Stimulated activated effector memory CD8-positive, alpha-beta T cell treated with anti-CD3 and anti-CD28 coated beads, Interleukin-12 subunit alpha, Interleukin-12 subunit beta, amount 100 ng/mL, for 72 hours (primary cell): ENCODE measurements around the gene CCDC175.

Experiments
- ATAC-seq: fragments of 150-1000 bp; cut with Tn5 transposase; 2 replicates; pipeline ENCODE4 v1.10.0; 2021
- DNase-seq, 2 donors: peaks; one replicate each; pipeline ENCODE4 v3.0.0; 2021 to 2022; ENCODE audit warnings: low spot score in 2 of 2
- H3K27ac Mint-ChIP-seq: one replicate; pipeline ENCODE4 v1.8.0; 2022; ENCODE audit warnings: mild to moderate bottlenecking, mixed read lengths
- H3K36me3 Mint-ChIP-seq: one replicate; pipeline ENCODE4 v1.8.0; 2022; ENCODE audit warnings: mild to moderate bottlenecking, mixed read lengths
- H3K4me1 Mint-ChIP-seq: one replicate; pipeline ENCODE4 v1.8.0; 2022; ENCODE audit warnings: mixed read lengths
- H3K4me3 Mint-ChIP-seq: one replicate; pipeline ENCODE4 v1.8.0; 2022; ENCODE audit warnings: mild to moderate bottlenecking, mixed read lengths
- H3K9me3 Mint-ChIP-seq: one replicate; pipeline ENCODE4 v1.8.0; 2022; ENCODE audit warnings: mixed read lengths

Gene CCDC175

DNA sequence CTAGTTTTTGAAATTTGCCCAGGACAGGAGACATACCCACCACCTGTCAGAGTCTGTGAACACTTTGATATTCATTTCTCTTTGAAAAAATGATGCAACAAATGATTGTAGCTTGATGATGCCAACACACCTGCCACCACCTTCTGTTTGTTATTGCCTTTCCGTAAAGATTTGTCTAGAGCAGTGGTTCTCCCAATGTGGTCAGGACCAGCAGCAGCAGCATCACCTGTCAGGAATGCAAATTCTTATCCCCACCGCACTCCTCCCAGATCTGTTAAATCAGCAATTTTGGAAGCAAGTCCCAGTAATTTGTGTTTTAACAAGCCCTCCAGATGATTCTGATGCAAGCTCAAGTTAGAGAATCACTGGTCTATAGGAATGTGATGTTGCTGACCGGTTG is 9.9 kb downstream of the CCDC175 start:
- H3K4me3 Mint-ChIP-seq = no peak overlapping the region
- H3K9me3 Mint-ChIP-seq = no peaks in the 10 kb centered on the region
- H3K36me3 Mint-ChIP-seq = no peaks in the 10 kb centered on the region
- ATAC-seq = no peak
- no peak overlapping the region for H3K27ac Mint-ChIP-seq
- no peak for DNase-seq
- H3K4me1 Mint-ChIP-seq = no peaks in the 10 kb centered on the region

DNA sequence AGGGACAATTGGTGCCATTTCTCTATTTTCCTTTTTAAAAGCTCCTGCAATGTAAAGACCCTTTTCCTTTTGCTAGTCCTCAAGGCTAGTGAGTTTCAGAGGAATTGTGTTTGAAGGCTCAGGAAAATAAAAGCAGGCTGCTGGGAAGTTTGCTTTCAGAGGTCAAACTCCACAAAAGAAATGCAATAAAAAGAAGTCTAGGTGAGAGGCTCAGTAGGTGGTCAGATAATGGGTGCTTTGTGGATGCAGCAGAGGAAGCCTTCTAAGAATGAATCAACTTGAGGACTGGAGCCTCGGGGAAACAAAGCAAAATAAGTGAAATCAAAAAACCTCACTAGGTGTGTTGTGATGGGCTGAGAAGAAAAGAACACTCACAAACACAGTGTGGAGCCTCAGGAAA is 10.3 kb downstream of the CCDC175 start:
- Mint-ChIP-seq H3K9me3 (no peaks in the 10 kb centered on the region), H3K4me3 (no peak overlapping the region), H3K36me3 (no peaks in the 10 kb centered on the region), H3K27ac (no peak overlapping the region), H3K4me1 (no peaks in the 10 kb centered on the region)
- no peak for ATAC-seq
- DNase-seq = no peak

DNA sequence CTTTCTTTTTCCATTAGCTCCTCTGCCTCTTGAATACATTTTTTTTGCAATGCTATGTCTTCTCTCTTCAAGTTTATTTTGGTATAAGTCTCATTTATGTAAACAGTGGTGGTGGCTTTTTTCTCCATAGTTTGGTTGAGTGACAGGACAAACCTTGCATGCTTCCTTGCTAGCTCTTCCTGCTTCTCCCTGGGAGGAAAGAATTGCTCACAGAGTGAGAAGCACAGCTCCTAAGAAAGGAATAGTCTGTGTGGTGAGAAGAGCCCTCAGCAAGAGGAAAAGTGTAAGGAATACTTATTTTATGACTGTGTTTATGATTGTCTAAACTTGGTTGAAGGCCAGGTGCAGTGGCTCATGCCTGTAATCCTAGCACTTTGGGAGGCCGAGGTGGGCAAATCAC is 11.5 kb downstream of the CCDC175 start:
- H3K27ac Mint-ChIP-seq = no peak overlapping the region
- DNase-seq (no peak), ATAC-seq (no peak)
- no peaks in the 10 kb centered on the region for H3K36me3 Mint-ChIP-seq
- H3K4me3 Mint-ChIP-seq = no peak overlapping the region
- H3K9me3 Mint-ChIP-seq = no peaks in the 10 kb centered on the region
- no peaks in the 10 kb centered on the region for H3K4me1 Mint-ChIP-seq

DNA sequence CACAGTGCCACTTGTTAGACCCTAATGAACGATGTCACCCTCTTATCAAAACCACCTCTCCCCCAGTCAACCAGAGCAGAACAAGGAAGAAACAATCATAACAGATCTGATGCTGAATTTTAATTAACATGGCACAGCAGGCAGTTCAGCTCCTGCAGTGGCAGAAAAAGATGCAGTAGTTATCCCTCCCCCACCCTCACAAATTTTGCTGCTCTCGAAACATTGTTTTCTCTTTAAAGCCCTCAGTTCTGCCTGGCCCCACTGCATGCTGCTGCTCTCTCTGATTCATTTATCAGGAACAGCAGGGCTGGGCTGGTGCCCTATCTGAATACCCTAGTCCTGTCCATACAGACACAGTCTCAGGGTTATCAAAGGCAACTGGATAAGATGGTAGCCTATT is 12.2 kb downstream of the CCDC175 start:
- Mint-ChIP-seq H3K4me1 (no peaks in the 10 kb centered on the region), H3K27ac (no peak overlapping the region), H3K36me3 (no peaks in the 10 kb centered on the region), H3K9me3 (no peaks in the 10 kb centered on the region), H3K4me3 (no peak overlapping the region)
- DNase-seq (no peak), ATAC-seq (no peak)

DNA sequence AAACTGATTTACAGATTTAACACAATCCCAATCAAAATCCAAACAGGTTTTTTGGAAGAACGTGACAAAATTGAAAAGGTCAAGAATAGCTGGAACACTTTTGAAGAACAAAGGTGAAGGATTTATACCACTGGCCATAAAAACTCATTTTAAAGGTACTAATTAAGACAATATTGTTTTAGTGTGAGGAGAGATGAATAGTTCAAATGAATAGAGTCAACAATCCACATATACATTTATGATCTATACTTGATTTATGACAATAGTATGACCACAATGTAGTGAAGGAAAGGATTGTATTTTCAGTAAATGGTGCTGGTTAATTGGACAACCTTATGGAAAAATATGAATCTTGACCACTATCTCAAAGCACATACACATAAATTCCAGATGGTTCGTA is 29.3 kb downstream of the CCDC175 start:
- H3K4me3 Mint-ChIP-seq = no peak overlapping the region
- ATAC-seq = no peak
- no peaks in the 10 kb centered on the region for H3K9me3 Mint-ChIP-seq
- DNase-seq = no peak
- no peaks in the 10 kb centered on the region for H3K4me1 Mint-ChIP-seq
- H3K36me3 Mint-ChIP-seq = no peaks in the 10 kb centered on the region
- H3K27ac Mint-ChIP-seq = no peak overlapping the region

DNA sequence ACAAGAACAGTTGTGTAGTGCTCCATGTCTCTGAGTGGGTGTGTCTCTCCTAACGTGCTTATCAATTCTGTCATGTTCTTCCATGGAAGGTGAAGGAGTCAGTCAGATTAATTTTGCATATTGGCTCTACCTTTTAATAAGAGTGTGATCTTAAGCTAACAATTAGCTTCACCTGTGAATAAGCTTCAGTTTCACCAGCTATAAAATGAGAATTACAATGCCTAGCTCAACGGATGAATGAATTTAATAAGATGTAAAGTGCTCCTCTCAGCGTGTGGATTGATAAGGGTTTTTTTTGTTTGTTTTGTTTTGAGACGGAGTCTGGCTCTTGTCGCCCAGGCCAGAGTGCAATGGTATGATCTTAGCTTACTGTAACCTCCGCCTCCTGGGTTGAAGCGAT is 32.7 kb downstream of the CCDC175 start:
- H3K27ac Mint-ChIP-seq = no peak overlapping the region
- no peak for ATAC-seq
- no peaks in the 10 kb centered on the region for H3K9me3 Mint-ChIP-seq
- no peak for DNase-seq
- H3K4me3 Mint-ChIP-seq = no peak overlapping the region
- H3K4me1 Mint-ChIP-seq = no peaks in the 10 kb centered on the region
- no peaks in the 10 kb centered on the region for H3K36me3 Mint-ChIP-seq

DNA sequence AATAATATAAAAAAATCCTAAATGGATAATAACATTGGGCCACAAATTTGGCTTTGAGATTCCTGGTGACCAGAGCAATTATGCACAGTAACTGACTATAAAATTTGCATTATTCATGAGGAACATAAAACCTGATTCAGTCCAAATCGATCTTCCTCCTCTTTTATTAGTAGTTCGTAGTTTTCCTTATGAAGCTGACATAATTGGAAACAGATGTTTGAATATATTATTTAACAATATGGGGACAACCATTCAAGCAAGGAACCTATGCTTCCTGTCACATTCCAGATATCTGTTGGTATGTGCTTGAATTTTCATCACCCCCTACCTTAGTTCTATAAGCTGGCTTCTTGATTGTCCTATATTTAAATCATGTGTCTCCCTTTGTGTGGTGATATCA is 34.9 kb downstream of the CCDC175 start:
- no peak for ATAC-seq
- H3K27ac Mint-ChIP-seq = no peak overlapping the region
- no peaks in the 10 kb centered on the region for H3K4me1 Mint-ChIP-seq
- DNase-seq = no peak
- H3K9me3 Mint-ChIP-seq = no peaks in the 10 kb centered on the region
- H3K4me3 Mint-ChIP-seq = no peak overlapping the region
- H3K36me3 Mint-ChIP-seq = no peaks in the 10 kb centered on the region

DNA sequence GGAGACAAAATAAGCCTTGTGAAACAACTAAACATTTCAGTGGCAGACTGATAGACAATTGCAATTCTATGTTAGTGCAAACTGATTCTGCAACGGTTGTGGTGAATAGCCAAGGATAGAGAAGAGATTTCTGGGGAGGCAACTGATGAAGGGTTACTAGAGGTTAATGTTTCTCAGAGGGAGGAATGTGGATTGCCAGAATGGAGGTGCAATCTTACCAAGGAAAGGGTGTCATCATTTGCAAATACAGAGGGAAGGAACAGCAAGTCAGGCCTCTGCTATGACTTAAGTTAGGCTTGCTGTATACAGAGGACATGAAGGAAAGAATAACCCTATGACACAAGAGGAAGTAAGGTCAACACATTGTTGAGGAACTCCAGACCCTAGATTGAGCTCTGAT is 35.8 kb downstream of the CCDC175 start:
- H3K4me3 Mint-ChIP-seq = no peak overlapping the region
- DNase-seq (no peak), ATAC-seq (no peak)
- H3K27ac Mint-ChIP-seq = no peak overlapping the region
- no peaks in the 10 kb centered on the region for H3K4me1 Mint-ChIP-seq
- no peaks in the 10 kb centered on the region for H3K36me3 Mint-ChIP-seq
- no peaks in the 10 kb centered on the region for H3K9me3 Mint-ChIP-seq

DNA sequence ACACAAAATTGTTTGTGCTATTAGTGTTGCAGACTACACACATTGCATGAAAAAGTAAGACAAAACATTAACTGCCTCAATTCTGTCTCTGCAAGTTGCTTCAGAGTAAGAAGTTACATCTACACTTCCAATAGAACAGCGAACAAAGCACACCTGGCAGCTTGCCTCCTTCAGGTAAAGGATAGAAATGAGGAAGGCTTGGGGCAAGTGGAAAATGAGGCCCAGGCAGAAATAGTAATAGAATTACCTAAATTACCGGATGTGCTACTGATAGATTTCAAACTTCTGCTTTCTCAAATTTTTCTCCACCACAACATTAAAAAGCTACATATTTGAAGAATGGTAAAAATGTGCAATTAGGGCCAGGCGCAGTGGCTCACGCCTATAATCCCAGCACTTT is 37.7 kb downstream of the CCDC175 start:
- Mint-ChIP-seq H3K36me3 (no peaks in the 10 kb centered on the region), H3K27ac (no peak overlapping the region), H3K4me1 (no peaks in the 10 kb centered on the region), H3K9me3 (no peaks in the 10 kb centered on the region), H3K4me3 (no peak overlapping the region)
- DNase-seq (no peak), ATAC-seq (no peak)

DNA sequence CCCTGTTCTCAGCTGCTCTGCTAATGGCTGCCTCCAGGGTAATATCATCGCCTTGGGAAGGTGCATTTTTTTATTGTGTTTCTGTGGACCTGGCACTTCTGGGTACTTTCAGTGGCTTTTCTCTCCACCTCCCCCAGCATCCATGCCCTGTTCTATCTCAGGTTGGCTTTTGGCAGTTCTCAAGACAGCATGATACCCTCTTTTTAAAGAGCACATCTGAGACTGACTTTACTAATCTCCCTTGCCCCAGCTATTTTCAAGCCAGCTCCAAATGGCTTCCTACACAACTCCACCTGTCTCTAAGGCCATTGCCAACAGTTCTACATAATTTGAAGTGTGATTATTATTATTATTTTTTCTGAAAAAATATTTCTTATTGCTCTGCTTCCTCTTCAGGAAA is 39.1 kb downstream of the CCDC175 start:
- no peak overlapping the region for H3K27ac Mint-ChIP-seq
- no peaks in the 10 kb centered on the region for H3K36me3 Mint-ChIP-seq
- no peak overlapping the region for H3K4me3 Mint-ChIP-seq
- ATAC-seq (no peak), DNase-seq (no peak)
- no peaks in the 10 kb centered on the region for H3K9me3 Mint-ChIP-seq
- no peaks in the 10 kb centered on the region for H3K4me1 Mint-ChIP-seq

DNA sequence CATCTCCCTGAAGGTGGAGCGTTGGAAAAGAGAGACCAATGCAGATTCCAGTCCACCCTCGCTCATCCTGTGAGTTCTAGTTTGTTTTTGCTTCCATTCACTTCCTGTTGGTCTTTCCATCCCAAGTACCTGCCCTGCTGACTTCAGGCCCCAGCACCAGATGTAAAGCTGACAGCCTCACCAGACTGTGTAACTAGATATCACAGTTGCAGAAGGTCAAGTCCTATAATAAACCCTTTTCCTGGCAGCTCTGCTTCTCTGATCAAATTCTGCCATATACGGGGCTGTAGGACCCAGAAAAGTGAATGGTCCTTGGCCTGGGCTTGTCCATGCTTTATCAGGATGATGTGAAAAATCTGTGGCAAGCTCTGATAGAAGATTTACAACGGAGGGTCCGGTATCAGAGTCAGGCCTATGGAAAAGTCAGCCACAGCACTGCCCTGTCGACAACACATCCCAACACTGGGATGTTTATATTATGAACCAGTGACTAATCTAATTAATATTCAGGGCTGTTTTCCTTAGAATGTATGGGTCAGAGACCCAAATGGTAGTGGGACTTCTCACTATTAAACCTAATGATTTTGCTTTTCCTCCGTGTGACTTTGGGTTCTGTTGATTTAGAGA is 42.1 kb downstream of the CCDC175 start:
- no peak for ATAC-seq
- no peak for DNase-seq
- no peaks in the 10 kb centered on the region for H3K9me3 Mint-ChIP-seq
- H3K27ac Mint-ChIP-seq = no peak overlapping the region
- no peaks in the 10 kb centered on the region for H3K4me1 Mint-ChIP-seq
- H3K4me3 Mint-ChIP-seq = no peak overlapping the region
- no peaks in the 10 kb centered on the region for H3K36me3 Mint-ChIP-seq

DNA sequence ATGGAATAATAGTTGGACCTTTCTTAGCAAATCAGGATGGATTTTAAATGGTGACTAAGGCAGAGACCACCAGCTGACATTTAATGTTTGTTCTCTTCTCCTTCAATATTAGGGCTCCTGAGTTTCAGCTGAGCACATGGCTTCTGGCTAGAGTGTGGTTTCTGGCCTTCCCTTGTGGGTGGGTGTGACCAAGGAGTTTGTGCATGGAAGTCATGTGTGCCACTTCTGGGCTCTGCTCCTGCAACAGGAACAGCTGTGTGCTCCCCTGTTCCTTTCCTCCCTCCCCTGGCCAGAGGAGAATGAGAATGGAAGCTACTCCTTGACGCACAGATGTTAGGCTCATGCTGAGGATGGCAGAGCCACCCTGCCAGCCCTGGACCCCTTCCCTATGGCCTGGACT is 44.2 kb downstream of the CCDC175 start:
- H3K4me1 Mint-ChIP-seq = no peaks in the 10 kb centered on the region
- DNase-seq (no peak), ATAC-seq (no peak)
- no peak overlapping the region for H3K27ac Mint-ChIP-seq
- H3K9me3 Mint-ChIP-seq = peaks cover 3% of the 10 kb centered on the region
- H3K4me3 Mint-ChIP-seq = no peak overlapping the region
- H3K36me3 Mint-ChIP-seq = no peaks in the 10 kb centered on the region

DNA sequence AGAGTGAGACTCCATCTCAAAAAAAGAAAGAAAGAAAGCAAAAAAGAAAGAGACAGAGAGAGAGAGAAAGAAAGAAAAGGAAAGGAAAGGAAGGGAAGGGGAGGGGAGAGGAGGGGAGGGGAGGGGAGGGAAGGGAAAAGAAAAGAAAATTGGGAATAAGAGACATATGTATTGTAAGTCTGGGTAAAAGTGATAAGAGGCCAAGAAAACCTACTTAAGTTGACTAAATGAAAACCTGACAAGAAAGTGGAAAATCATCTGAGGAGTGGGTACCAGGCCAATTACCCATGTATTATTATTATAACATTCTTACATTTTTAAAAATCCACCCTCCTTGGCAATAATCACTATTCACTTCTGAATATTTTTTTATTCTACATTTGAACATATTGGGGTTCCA is 46.3 kb downstream of the CCDC175 start:
- ATAC-seq (no peak), DNase-seq (no peak)
- Mint-ChIP-seq H3K27ac (no peak overlapping the region), H3K9me3 (peaks cover 3% of the 10 kb centered on the region), H3K4me3 (no peak overlapping the region), H3K36me3 (no peaks in the 10 kb centered on the region), H3K4me1 (no peaks in the 10 kb centered on the region)

DNA sequence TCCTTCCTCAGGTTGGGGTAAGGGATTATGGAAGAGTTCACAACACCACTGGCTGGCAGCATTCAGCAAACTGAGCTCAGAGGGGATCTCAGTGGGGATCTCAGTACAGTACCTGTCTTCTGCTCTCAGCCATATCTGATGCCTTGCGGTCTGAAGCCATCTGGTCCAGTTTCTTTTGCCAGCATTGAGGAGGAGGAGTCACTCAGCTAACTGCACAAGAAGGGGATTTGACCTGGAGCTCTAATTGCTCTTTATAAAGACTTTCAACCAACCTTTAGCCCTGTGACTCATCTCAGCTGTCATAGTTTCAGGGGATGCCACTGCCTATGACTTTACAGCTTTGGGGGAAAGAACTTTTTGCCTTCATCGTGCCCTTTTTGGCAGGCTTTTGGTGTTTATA is 47.4 kb downstream of the CCDC175 start:
- no peak overlapping the region for H3K27ac Mint-ChIP-seq
- ATAC-seq (no peak), DNase-seq (no peak)
- no peaks in the 10 kb centered on the region for H3K36me3 Mint-ChIP-seq
- H3K4me3 Mint-ChIP-seq = no peak overlapping the region
- H3K9me3 Mint-ChIP-seq = peaks cover 3% of the 10 kb centered on the region
- H3K4me1 Mint-ChIP-seq = no peaks in the 10 kb centered on the region

DNA sequence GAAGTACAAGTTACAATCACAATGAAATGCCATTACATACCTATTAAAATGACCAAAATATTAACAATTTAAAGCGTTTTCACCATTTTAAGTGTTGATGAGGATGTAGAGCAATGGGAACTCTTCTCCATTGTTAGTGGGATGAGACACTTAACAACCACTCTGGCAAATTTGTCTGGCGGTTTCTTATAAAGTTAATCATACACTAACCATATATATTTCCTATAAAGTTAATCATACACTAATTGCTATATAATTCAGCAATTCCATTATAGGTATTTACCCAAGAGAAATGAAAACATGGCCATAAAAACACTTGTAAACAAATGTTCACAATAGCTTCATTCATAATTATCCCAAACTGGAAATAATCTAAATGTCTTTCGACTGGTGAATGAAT is 56.4 kb downstream of the CCDC175 start:
- Mint-ChIP-seq H3K36me3 (no peaks in the 10 kb centered on the region), H3K4me1 (no peaks in the 10 kb centered on the region), H3K9me3 (peaks cover 3% of the 10 kb centered on the region), H3K27ac (no peak overlapping the region), H3K4me3 (no peak overlapping the region)
- ATAC-seq = no peak
- no peak for DNase-seq

DNA sequence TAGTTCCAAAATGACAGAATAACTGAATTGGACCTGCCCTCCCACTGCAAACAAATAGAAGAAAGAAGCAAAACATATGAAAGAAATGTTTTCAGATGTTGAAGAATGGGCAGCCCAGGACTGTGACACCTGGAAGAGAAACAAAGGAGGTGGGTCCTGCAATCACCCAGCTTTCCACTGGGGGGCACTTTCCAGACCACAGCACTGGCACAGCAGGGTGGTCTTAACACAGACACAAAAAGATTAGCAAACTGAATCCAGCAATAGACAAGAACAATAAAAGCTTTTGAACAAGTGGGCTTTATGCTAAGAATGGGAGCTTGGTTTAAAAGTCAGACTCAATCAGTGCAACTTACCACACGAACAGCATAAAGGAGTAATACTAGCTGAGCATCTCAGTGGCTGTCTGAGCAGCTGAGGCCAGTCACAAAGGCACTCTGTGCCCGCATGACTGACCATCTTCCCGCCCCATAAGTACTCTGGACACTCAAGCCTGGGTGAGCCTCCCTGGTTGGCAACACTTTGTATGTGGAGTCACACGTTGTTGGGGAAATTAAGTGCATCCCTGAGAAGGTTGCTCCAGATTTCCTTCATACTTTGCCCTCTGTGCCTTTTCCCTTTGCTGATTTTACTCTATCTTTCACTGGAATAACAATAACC is 64.6 kb downstream of the CCDC175 start:
- ATAC-seq = no peak
- no peaks in the 10 kb centered on the region for H3K36me3 Mint-ChIP-seq
- no peaks in the 10 kb centered on the region for H3K4me1 Mint-ChIP-seq
- peaks cover 3% of the 10 kb centered on the region for H3K9me3 Mint-ChIP-seq
- H3K27ac Mint-ChIP-seq = no peak overlapping the region
- DNase-seq = no peak
- no peak overlapping the region for H3K4me3 Mint-ChIP-seq

DNA sequence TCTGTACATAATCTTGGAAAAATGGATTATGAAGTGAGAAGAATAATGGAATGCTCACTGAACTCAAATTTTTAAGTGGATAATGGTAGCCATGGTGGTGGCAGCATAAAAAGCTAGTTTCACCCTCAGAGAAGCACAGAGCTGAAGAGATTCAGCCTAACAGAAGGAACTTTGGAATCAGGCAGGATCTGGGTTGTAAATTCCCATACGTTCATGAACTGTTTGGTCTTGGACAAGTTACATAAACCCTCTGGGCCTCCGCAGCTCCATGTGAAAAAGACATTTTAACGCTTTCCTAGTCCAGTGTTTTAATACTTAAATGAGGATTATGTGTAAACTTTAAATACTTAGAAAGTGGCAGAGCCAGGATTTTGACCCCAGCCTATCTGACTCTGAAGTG is 65.6 kb downstream of the CCDC175 start:
- ATAC-seq = no peak
- Mint-ChIP-seq H3K4me1 (no peaks in the 10 kb centered on the region), H3K9me3 (peaks cover under 1% of the 10 kb centered on the region), H3K27ac (no peak overlapping the region), H3K36me3 (no peaks in the 10 kb centered on the region), H3K4me3 (no peak overlapping the region)
- no peak for DNase-seq
